Body of pancreas (tissue), 4 donors: ENCODE measurements around the gene VPS35L. TPM values are rescaled to one million over a fixed set of nuclear protein-coding genes. Genes with fewer than 3 reads are reported as not detected.
"Not testable (repeated sequence)": the region's sequence is repeated elsewhere in the genome, so short reads cannot be mapped to it uniquely, and the experiment has no call there.

Source experiments
- ATAC-seq: fragments of 150-250 bp; one replicate; pipeline ENCODE4 v1.9.1; 2016
- DNase-seq, 4 donors: peaks; one replicate each; pipeline ENCODE4 v3.0.0-alpha.2; 2019
- H3K27ac ChIP-seq, 4 donors: fragments of 200-600 bp; sonication (generic); 1 replicate in 3 of 4; 2 replicates in 1 of 4; pipeline versions ENCODE4 v1.5.1 to v1.6.1; 2016 to 2019; ENCODE audit warnings: mild to moderate bottlenecking in 1 of 4, mixed read lengths in 1 of 4, moderate library complexity in 1 of 4
- H3K27me3 ChIP-seq, 2 donors: fragments of 200-600 bp; sonication (generic); one replicate each; pipeline ENCODE4 v1.6.0; 2016; ENCODE audit warnings: mild to moderate bottlenecking in 1 of 2
- H3K36me3 ChIP-seq, 2 donors: fragments of 200-600 bp; sonication (generic); replicated peaks in 1 of 2; 2 replicates each; pipeline ENCODE4 v1.5.1; 2016; ENCODE audit warnings: low read depth in 2 of 2; ENCODE audit not compliant: insufficient read depth in 1 of 2
- H3K4me1 ChIP-seq: fragments of 200-600 bp; sonication (generic); one replicate; pipeline ENCODE4 v1.6.0; 2016
- H3K4me3 ChIP-seq, 2 donors: fragments of 200-600 bp; sonication (generic); 1 replicate in 1 of 2; 2 replicates in 1 of 2; pipeline ENCODE4 v1.5.1; 2016 to 2019
- H3K9me3 ChIP-seq, 3 donors: fragments of 200-600 bp; sonication (generic); 1 replicate in 2 of 3; 2 replicates in 1 of 3; pipeline ENCODE4 v1.5.1; 2016
- POLR2A ChIP-seq, 3 donors: fragments of 450-650 bp; IDR thresholded peaks; one replicate each; pipeline ENCODE4 v1.6.1; 2016; ENCODE audit warnings: antibody characterized with exemption in 3 of 3, mild to moderate bottlenecking in 2 of 3
- WGBS, 2 donors: methylation state at CpG; one replicate each; pipeline ENCODE4 v1.1.5; 2017; 5-methylcytosine and 5-hydroxymethylcytosine counted together
- intact Hi-C: fragments of 100-400 bp; cut with DNase I; formaldehyde crosslinking; loops from one replicate; pipeline ENCODE4 v1.15.1; 2023
- total RNA-seq, 2 donors: library from RNA; depleted of rRNA; stranded (reverse); fragments of >200 nt; gene quantifications; one replicate each; pipeline ENCODE4 v1.1.0, GENCODE V29; 2016
- TF ChIP-seq, protein P1 (sequence below), 7 experiments: fragments of 450-650 bp in 4 of 7; fragments of 200-600 bp in 3 of 7; sonication (generic) in 3 of 7; IDR thresholded peaks; one replicate each; pipeline ENCODE4 v1.5.1; 2016 to 2019; ENCODE audit warnings: antibody characterized with exemption in 7 of 7

The VPS35L gene
- total RNA-seq, 2 donors from 2014 or later = 25.4 to 31.6 TPM

DNA sequence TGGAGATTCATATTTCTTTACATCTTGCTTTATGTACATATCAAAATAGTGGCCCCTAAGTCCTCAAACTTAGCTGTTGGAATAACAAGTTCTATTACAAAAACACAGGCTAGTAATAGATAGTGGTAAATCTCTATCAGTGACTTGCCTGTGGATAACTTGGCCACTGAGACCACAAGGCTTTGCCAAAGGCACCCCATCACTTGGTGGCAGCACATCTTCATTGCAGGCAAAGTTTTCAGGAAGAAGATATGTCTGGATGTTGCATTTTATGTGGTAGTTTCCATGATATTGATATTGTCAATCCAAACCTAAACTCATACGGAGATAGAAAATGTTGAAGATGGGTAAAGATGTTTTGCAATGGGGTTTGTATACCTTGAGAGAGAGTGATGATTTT lies 104.1 kb downstream of the VPS35L start:
- no peak overlapping the region for H3K4me3 ChIP-seq
- no peaks in the 10 kb centered on the region for H3K27me3 ChIP-seq
- no peak overlapping the region for H3K27ac ChIP-seq
- DNase-seq (no peak), ATAC-seq (no peak)
- H3K9me3 ChIP-seq = no peaks in the 10 kb centered on the region
- TF ChIP-seq POLR2A (IDR thresholded peaks at IDR 0.05) = no peak
- TF ChIP-seq, protein P1, sequence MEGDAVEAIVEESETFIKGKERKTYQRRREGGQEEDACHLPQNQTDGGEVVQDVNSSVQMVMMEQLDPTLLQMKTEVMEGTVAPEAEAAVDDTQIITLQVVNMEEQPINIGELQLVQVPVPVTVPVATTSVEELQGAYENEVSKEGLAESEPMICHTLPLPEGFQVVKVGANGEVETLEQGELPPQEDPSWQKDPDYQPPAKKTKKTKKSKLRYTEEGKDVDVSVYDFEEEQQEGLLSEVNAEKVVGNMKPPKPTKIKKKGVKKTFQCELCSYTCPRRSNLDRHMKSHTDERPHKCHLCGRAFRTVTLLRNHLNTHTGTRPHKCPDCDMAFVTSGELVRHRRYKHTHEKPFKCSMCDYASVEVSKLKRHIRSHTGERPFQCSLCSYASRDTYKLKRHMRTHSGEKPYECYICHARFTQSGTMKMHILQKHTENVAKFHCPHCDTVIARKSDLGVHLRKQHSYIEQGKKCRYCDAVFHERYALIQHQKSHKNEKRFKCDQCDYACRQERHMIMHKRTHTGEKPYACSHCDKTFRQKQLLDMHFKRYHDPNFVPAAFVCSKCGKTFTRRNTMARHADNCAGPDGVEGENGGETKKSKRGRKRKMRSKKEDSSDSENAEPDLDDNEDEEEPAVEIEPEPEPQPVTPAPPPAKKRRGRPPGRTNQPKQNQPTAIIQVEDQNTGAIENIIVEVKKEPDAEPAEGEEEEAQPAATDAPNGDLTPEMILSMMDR (IDR thresholded peaks at IDR 0.05) = no peak
- WGBS, 2 donors = 94 to 100% methylated on average over 1 of the region's 1 CpG
- no peaks in the 10 kb centered on the region for H3K4me1 ChIP-seq
- H3K36me3 ChIP-seq = peaks cover 0 to 2% of the 10 kb centered on the region in 2 donors
- intact Hi-C loops = no loop called here

DNA sequence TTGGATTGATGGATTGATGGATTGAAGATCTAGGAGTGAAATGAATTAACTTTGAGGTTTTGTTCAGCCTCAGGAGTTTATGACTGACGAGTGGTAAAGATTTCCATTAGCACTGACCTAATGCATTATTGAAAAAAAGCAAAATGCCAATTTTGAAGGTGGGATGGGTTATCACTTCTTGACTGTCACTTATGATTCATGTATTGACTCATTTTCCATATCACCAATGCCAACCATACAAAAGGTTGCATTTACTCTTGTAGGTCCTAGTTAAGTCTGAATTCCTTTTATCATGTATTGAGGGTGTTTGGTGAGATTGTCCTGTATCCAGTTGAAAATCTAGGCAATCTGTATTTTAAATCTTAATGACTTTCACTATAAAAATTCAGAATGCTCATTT lies 104.9 kb downstream of the VPS35L start:
- TF ChIP-seq, protein P1 (IDR thresholded peaks at IDR 0.05) = no peak
- TF ChIP-seq POLR2A (IDR thresholded peaks at IDR 0.05) = no peak
- intact Hi-C loops = no loop called here
- Histone ChIP-seq H3K4me1 (no peaks in the 10 kb centered on the region), H3K36me3 (peaks cover 0 to 2% of the 10 kb centered on the region in 2 donors), H3K27ac (no peak overlapping the region), H3K9me3 (no peaks in the 10 kb centered on the region), H3K4me3 (no peak overlapping the region), H3K27me3 (no peaks in the 10 kb centered on the region)
- WGBS, 2 donors = 83 to 96% methylated on average over 1 of the region's 1 CpG
- no peak for DNase-seq
- ATAC-seq = no peak

DNA sequence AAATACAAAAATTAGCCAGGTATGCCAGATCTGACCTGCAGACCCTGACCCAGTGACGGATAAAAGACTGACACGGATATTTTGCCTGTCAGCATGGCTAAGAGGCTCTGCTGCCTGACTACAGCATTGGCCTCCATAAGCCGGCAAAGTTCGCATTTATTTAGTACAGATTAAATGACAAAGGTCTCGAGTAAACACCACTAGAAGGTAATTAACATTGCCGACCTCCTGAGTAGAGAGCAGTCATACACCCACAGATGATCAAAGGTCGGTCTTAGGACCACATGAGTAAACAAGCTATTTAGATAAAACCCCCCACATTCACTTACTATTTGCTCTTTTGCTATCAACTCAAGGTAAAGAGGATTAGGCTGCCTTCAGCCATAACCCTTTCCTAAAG lies 106.8 kb downstream of the VPS35L start:
- ATAC-seq (no peak), DNase-seq (no peak)
- Histone ChIP-seq H3K9me3 (no peaks in the 10 kb centered on the region), H3K36me3 (peaks cover 0 to 2% of the 10 kb centered on the region in 2 donors), H3K27ac (no peak overlapping the region), H3K27me3 (no peaks in the 10 kb centered on the region), H3K4me1 (no peaks in the 10 kb centered on the region), H3K4me3 (no peak overlapping the region)
- 92 to 94% methylated on average over 7 of the region's 7 CpGs for WGBS, 2 donors
- intact Hi-C loops = no loop called here
- TF ChIP-seq POLR2A (IDR thresholded peaks at IDR 0.05) = no peak
- TF ChIP-seq, protein P1 (IDR thresholded peaks at IDR 0.05) = no peak

DNA sequence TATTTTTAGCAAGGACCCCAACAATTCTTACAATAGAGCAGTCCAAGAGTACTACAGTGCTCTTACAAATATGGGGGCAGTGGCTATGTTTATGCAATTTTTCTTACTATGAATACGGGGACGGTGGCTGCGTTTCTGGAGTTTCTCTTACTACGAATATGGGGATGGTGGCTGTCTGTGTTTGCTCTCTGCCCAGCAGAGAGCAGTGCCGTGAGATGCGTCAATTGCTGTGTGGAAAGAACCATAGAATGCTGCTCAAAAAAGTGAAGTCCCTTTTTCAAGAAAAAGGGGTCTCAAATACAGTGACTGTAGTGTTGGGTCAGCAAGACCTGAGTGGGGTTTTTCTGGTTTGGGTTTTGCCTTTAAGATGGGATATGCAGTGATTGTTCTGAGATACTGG lies 108.7 kb downstream of the VPS35L start:
- peaks cover 0 to 2% of the 10 kb centered on the region in 2 donors for H3K36me3 ChIP-seq
- DNase-seq (no peak), ATAC-seq (no peak)
- H3K4me3 ChIP-seq = no peak overlapping the region
- no peak overlapping the region for H3K27ac ChIP-seq
- WGBS, 2 donors = 96 to 100% methylated on average over 6 of the region's 6 CpGs
- no peaks in the 10 kb centered on the region for H3K9me3 ChIP-seq
- intact Hi-C loops = no loop called here
- H3K27me3 ChIP-seq = no peaks in the 10 kb centered on the region
- TF ChIP-seq, protein P1 (IDR thresholded peaks at IDR 0.05) = no peak
- TF ChIP-seq POLR2A (IDR thresholded peaks at IDR 0.05) = no peak
- H3K4me1 ChIP-seq = no peaks in the 10 kb centered on the region

DNA sequence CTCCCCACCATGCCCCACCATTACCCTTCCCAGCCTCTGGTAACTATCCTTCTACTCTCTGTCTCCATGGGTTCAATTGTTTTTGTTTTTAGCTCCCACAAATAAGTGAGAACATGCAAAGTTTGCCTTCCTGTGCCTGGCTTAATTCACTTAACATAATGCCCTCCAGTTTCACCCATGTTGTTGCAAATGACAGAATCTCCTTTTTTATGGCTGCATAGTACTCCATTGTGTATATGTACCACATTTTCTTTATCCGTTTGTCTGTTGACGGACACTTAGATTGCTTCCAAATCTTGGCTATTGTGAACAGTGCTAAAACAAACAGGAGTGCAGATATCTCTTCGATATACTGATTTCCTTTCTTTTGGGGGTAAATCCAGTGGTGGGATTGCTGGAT lies 109.8 kb downstream of the VPS35L start:
- H3K36me3 ChIP-seq, ATAC-seq, intact Hi-C loops, H3K4me1 ChIP-seq, H3K9me3 ChIP-seq, H3K4me3 ChIP-seq, H3K27ac ChIP-seq, H3K27me3 ChIP-seq, DNase-seq: not testable (repeated sequence)
- WGBS, 2 donors = 76 to 94% methylated on average over 3 of the region's 3 CpGs
